Measurements from ENCODE around the gene CCR3.

Gene CCR3

DNA sequence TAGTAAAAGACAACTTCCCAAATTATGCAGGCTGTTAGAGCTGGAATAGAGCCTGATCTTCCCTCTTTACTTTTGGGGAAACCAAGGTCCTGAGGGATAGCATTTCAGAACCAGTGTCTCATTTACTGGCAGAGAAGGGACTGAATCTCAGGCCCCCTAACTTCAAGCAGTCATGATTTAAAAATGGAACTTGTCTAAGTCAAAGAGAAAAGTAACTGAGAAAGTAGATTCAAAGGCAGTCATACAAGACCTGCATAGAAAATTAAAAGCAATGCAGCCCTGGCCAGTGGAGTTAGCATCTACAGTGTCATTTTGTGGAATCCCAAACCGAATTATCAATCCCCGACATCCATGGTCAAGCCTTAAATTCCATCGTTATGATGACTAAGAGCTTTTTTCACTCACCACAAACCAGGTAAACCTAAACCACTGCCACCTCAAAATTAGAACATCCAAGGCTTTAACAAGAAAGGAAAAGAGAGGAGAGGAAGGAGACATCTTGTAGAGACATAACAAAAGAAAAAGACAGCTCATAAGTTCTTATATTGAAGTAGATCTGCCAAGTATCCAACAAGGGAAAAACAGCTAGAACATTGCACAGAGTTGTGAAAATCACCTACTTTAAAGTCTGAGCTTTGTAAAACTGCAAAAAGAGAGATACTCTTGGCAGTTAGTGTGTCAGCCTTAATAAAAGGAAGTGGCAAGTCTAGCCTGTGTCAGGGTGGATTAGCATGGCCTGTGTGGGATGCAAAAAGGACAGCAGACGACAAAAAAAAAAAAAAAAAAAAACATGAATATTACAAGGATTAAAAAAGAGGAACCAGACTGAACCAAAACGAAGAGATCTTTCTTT is 57.6 kb downstream of the CCR3 start:
- no peak for DNase-seq

DNA sequence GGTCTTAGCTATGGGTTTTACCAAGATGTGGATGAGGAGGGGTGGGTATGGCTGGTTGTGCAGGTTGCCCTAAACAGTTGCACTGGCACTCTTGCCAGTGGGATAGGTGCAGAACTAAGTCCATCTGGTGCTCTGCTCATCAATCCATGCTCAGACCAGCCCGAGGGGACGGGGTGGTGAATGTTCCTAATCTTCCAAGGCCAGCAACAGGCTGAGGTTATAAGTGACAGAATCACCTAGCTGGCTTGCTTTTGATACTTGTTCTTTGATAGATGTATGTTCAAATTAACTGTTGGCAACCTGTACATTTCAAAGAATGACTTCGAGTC is 58.2 kb downstream of the CCR3 start:
- DNase-seq, result no peak

DNA sequence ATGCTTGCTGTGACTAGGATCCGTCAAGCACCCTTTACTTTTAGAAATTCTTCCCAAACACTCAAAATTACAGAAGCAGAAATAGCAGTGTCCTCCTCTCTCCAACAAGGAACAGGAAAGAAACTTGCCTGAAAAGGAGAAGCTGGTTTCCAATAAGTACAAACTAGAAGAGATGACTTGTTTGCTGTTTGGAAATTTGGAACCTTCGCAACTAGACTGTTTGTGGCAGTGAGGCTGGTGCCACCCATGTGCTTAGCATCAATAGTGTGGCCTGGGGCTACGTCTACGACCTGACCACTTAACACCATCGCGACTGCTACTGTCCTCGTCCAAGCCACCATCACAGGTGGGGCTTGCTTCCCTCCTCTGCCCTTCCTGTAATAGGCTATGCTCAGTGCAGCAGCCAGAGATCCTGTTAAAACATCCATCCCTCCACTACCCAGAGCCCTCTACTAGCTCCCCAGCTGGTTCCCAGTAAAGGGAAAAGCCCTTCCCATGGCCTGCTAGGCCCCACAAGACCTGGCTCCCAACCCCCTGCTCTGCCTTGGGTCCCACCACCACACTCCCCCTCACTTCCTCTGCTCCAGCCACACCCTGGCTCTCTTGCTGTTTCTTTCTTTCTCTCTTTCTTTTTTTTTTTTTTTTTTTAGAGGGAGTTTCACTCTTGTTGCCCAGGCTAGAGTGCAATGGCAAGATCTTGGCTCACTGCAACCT is 59.0 kb downstream of the CCR3 start:
- no peak for DNase-seq

DNA sequence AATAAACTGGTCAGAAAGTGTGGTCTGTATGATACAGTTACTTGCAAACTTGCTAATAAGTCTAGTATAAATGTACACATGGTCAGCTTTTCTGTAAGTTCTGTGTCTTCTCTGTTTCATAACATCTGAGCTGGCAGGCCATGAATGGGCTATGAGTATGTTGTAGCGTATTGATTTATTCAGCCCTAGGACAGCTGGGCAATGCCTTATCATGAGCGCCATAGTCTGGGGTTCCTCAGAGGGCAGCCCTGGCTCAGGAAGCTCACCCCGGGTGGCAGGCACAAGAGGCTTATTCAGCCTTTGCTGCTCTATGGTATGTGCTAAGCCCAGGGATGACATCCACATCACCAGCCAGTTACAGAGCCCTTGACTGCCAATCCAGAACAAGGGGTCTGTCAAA is 61.0 kb downstream of the CCR3 start:
- no peak for DNase-seq

DNA sequence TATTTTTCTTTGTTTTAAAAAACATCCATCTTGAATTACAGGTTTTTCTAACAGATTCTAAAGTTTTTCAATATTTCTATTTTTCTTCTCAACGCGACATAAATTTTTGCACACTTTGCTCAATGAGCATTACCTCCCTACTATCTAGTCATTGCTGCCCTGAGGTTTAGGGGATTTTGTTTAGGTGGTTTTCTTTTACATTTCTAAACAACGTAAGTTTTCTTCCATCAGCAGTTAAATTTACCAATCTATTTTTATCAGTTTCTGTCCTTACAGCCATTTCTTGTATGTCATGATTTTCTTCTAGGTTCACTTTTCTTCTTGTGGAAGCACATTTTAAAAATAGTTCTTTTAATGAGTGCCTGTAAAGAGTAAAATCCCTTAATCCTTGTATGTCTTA is 62.5 kb downstream of the CCR3 start:
- DNase-seq, result no peak

DNA sequence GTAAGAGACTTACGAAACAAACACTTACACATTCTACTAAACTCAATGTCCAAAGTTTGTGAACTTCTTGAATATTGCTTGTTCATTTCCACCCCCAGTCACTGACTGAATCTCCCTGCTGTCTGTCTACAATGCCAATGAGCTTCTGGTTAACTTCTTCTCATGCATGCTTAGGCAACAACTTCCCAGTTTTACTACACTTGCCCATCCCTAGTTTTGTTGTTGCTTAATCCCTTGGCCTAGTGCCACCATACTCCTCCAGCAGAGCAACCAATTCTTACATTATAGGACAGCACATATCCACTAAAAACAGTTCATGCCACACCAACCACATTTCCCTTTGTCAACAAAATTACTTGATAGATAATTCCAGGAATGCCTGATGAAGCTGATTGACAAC is 70.7 kb downstream of the CCR3 start:
- no peak for DNase-seq

DNA sequence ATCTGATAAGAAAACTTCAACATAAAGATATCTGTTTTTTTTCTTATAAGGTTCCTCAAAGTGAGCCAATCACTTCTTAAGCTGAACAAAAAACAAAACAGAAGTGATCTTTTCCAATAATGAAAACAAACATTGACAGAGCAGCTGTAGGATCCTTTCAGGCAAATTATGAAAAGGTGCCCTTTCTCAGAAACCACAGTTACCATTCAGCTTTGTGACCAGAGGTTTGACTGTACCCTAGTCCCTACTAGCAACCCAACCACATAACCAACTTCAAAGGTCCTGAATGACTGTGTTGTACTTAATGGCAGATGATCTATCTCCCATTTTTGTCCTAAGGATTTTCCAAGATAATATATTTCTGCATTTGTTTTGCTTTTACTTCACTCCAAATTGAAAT is 72.3 kb downstream of the CCR3 start:
- no peak for DNase-seq

DNA sequence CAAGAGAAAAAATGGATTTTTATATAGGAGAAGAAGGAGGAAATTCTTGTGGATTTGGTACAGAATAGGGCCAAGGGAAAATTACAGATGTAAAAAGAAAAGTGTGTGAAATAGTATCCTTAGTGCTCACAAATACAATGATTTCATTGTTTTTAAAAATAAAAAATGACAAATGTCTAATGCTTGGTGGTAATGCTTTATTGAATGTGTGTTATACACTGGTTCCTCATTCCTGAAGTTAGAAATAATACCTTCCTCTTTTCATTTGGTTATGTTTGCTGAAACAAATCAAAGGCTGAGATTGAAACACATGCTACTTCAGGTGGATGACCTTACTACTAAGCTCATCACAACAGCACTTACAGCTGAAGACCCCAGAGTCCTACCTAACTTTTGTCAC is 73.9 kb downstream of the CCR3 start:
- DNase-seq, result no peak
